SK-N-SH treated with all-trans-retinoic acid at 6 μM for 48 hours (cell line): ENCODE data around the gene VAPA.
A peak's percentile ranks its signal among the peaks of the same experiment; 100 is the strongest.

Experiments
- ATAC-seq: fragments of 200-7000 bp; cut with Tn5 transposase; 3 replicates; pipeline ENCODE4 v1.9.1; 2020; ENCODE audit warnings: mild to moderate bottlenecking, moderate library complexity
- ARNTL ChIP-seq: fragments of 450-650 bp; formaldehyde crosslinking; IDR thresholded peaks from 2 replicates; pipeline ENCODE4 v1.5.0; 2020; ENCODE audit warnings: low read depth, mild to moderate bottlenecking, moderate library complexity, borderline replicate concordance
- BACH2 ChIP-seq: fragments of 250-450 bp; sonication (Bioruptor Pico); IDR thresholded peaks from 2 replicates; pipeline ENCODE4 v1.9.0; 2021; ENCODE audit warnings: mild to moderate bottlenecking, borderline replicate concordance
- CSDC2 ChIP-seq: fragments of 250-450 bp; sonication (Bioruptor Pico); IDR thresholded peaks from 2 replicates; pipeline ENCODE4 v1.5.0; 2020; ENCODE audit warnings: mild to moderate bottlenecking, moderate library complexity
- ESRRG ChIP-seq: fragments of 250-450 bp; sonication (Bioruptor Pico); IDR thresholded peaks from 2 replicates; pipeline ENCODE4 v1.6.1; 2021; ENCODE audit warnings: mild to moderate bottlenecking
- GLIS3 ChIP-seq: fragments of 250-450 bp; sonication (Bioruptor Pico); IDR thresholded peaks from 2 replicates; pipeline ENCODE4 v1.5.0; 2020; ENCODE audit warnings: mild to moderate bottlenecking, moderate library complexity
- ISL1 ChIP-seq: fragments of 250-450 bp; sonication (Bioruptor Pico); IDR thresholded peaks from 2 replicates; pipeline ENCODE4 v2.1.2; 2022; ENCODE audit warnings: mild to moderate bottlenecking, moderate library complexity
- OSR1 ChIP-seq: fragments of 250-450 bp; sonication (Bioruptor Pico); IDR thresholded peaks from 2 replicates; pipeline ENCODE4 v1.8.0; 2022; ENCODE audit warnings: moderate library complexity, mild to moderate bottlenecking, inconsistent platforms
- PPARA ChIP-seq: fragments of 250-450 bp; sonication (Bioruptor Pico); IDR thresholded peaks from 2 replicates; pipeline ENCODE4 v1.5.0; 2020; ENCODE audit warnings: mild to moderate bottlenecking, borderline replicate concordance
- RARB ChIP-seq: fragments of 250-450 bp; sonication (Bioruptor Pico); IDR thresholded peaks from 2 replicates; pipeline ENCODE4 v1.8.0; 2021; ENCODE audit warnings: mild to moderate bottlenecking, moderate library complexity
- TCF4 ChIP-seq: fragments of 250-450 bp; sonication (Bioruptor Pico); IDR thresholded peaks from 2 replicates; pipeline ENCODE4 v1.8.0; 2021; ENCODE audit warnings: mild to moderate bottlenecking, moderate library complexity, borderline replicate concordance
- TOX ChIP-seq: fragments of 250-450 bp; sonication (Bioruptor Pico); IDR thresholded peaks from 2 replicates; pipeline ENCODE4 v1.8.0; 2021; ENCODE audit warnings: mild to moderate bottlenecking, moderate library complexity, borderline replicate concordance
- ZFP3 ChIP-seq: fragments of 250-450 bp; sonication (Bioruptor Pico); IDR thresholded peaks from 2 replicates; pipeline ENCODE4 v1.5.0; 2020; ENCODE audit warnings: mild to moderate bottlenecking, moderate library complexity
- ZNF565 ChIP-seq: fragments of 450-650 bp; formaldehyde crosslinking; conservative IDR thresholded peaks from 2 replicates; pipeline ENCODE4 v1.5.0; 2020; ENCODE audit warnings: low read depth, mild to moderate bottlenecking, moderate library complexity
- ZNF70 ChIP-seq: fragments of 450-650 bp; formaldehyde crosslinking; IDR thresholded peaks from 2 replicates; pipeline ENCODE4 v1.5.0; 2020; ENCODE audit warnings: mild to moderate bottlenecking, moderate library complexity
- ZNF8 ChIP-seq: fragments of 450-650 bp; formaldehyde crosslinking; IDR thresholded peaks from 2 replicates; pipeline ENCODE4 v1.5.0; 2020; ENCODE audit warnings: mild to moderate bottlenecking, moderate library complexity
- TF ChIP-seq, protein P1 (sequence below): fragments of 250-450 bp; sonication (Bioruptor Pico); IDR thresholded peaks from 2 replicates; pipeline ENCODE4 v1.5.0; 2020; ENCODE audit warnings: mild to moderate bottlenecking, moderate library complexity
- TF ChIP-seq, protein P2 (sequence below): fragments of 250-450 bp; sonication (Bioruptor Pico); IDR thresholded peaks from 2 replicates; pipeline ENCODE4 v1.8.0; 2020; ENCODE audit warnings: mild to moderate bottlenecking, moderate library complexity, borderline replicate concordance
- TF ChIP-seq, protein P3 (sequence below): fragments of 250-450 bp; sonication (Bioruptor Pico); IDR thresholded peaks from 2 replicates; pipeline ENCODE4 v1.8.0; 2021; ENCODE audit warnings: low read depth, mild to moderate bottlenecking, moderate library complexity, borderline replicate concordance
- TF ChIP-seq, protein P4 (sequence below): fragments of 250-450 bp; sonication (Bioruptor Pico); IDR thresholded peaks from 2 replicates; pipeline ENCODE4 v1.5.1; 2020; ENCODE audit warnings: low read depth, mild to moderate bottlenecking, moderate library complexity

The VAPA gene

DNA sequence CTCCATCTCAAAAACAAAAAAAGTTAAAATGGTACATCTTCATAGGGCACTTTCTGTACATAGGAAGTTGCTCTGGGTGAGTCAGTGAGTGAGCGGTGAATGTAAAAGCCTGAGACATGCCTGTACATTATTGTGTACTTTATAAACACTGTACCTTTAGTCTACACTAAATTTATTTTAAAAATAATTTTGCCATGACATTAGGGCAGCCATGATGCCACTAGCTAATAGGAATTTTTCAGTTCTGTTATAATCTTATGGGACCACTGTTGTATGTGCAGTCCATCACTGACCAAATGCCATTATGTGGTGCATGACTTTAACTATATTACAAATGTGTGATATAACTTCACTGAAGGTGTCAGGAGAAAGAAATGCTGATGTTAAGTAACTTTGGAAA, 39.1 kb upstream of the VAPA start (continued):
- TF ChIP-seq BACH2 (no peak), OSR1 (CRISPR knock-in tag) (no peak)

DNA sequence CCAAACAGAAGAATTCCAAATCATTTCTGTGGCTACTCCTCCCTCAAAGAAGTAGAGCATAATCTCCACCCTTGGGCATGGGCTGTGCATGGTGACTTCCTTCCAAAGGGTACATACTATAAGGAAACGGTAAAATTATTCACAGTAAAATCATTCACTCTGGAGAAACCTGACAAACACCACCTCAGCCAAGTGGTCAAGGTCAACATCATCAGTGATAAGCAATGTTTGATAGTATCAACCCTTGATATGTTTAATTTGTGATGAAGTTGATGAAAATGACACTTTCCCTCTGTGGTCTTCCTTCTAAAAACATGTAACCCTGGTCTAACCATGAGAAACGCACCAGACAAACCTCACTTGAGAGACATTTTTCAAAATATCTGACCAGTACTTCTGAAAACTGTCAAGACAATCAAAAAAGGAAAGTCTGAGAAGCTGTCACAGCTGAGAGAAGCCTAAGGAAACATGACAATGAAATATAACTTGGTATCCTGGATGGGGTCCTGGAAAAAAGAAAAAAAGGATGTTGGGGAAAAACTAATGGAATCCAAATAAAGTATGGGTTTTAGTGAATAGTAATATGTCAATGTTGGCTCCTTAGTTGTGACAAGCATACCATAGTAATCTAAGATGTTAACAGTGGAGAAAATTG, 37.5 kb upstream of the VAPA start:
- TF ChIP-seq ZNF8 (CRISPR knock-in tag) = no peak
- TF ChIP-seq CSDC2 (CRISPR knock-in tag) = no peak
- TF ChIP-seq ESRRG (CRISPR knock-in tag) = no peak
- no peak for TF ChIP-seq OSR1 (CRISPR knock-in tag)
- TF ChIP-seq GLIS3 (CRISPR knock-in tag) = no peak
- no peak for TF ChIP-seq TOX (CRISPR knock-in tag)
- TF ChIP-seq ARNTL = no peak
- TF ChIP-seq, protein P1, sequence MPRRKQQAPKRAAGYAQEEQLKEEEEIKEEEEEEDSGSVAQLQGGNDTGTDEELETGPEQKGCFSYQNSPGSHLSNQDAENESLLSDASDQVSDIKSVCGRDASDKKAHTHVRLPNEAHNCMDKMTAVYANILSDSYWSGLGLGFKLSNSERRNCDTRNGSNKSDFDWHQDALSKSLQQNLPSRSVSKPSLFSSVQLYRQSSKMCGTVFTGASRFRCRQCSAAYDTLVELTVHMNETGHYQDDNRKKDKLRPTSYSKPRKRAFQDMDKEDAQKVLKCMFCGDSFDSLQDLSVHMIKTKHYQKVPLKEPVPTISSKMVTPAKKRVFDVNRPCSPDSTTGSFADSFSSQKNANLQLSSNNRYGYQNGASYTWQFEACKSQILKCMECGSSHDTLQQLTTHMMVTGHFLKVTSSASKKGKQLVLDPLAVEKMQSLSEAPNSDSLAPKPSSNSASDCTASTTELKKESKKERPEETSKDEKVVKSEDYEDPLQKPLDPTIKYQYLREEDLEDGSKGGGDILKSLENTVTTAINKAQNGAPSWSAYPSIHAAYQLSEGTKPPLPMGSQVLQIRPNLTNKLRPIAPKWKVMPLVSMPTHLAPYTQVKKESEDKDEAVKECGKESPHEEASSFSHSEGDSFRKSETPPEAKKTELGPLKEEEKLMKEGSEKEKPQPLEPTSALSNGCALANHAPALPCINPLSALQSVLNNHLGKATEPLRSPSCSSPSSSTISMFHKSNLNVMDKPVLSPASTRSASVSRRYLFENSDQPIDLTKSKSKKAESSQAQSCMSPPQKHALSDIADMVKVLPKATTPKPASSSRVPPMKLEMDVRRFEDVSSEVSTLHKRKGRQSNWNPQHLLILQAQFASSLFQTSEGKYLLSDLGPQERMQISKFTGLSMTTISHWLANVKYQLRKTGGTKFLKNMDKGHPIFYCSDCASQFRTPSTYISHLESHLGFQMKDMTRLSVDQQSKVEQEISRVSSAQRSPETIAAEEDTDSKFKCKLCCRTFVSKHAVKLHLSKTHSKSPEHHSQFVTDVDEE = no peak
- TF ChIP-seq ZNF70 = no peak
- TF ChIP-seq ISL1 (CRISPR knock-in tag) = no peak
- TF ChIP-seq ZFP3 (CRISPR knock-in tag) = no peak
- TF ChIP-seq, protein P2, sequence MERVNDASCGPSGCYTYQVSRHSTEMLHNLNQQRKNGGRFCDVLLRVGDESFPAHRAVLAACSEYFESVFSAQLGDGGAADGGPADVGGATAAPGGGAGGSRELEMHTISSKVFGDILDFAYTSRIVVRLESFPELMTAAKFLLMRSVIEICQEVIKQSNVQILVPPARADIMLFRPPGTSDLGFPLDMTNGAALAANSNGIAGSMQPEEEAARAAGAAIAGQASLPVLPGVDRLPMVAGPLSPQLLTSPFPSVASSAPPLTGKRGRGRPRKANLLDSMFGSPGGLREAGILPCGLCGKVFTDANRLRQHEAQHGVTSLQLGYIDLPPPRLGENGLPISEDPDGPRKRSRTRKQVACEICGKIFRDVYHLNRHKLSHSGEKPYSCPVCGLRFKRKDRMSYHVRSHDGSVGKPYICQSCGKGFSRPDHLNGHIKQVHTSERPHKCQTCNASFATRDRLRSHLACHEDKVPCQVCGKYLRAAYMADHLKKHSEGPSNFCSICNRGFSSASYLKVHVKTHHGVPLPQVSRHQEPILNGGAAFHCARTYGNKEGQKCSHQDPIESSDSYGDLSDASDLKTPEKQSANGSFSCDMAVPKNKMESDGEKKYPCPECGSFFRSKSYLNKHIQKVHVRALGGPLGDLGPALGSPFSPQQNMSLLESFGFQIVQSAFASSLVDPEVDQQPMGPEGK = no peak
- no peak for TF ChIP-seq TCF4
- no peak for TF ChIP-seq RARB (CRISPR knock-in tag)
- no peak for TF ChIP-seq PPARA (CRISPR knock-in tag)
- TF ChIP-seq BACH2 = no peak
- no peak for ATAC-seq

GRCh38 chr18:9876867-9877654, 36.8 kb upstream of the VAPA start:
- peak; percentile 92 for ATAC-seq
- TF ChIP-seq ZNF8 (CRISPR knock-in tag) (no peak), TCF4 (peak; percentile 41; the same call in 1 of the 2 replicates)
- TF ChIP-seq, protein P3, sequence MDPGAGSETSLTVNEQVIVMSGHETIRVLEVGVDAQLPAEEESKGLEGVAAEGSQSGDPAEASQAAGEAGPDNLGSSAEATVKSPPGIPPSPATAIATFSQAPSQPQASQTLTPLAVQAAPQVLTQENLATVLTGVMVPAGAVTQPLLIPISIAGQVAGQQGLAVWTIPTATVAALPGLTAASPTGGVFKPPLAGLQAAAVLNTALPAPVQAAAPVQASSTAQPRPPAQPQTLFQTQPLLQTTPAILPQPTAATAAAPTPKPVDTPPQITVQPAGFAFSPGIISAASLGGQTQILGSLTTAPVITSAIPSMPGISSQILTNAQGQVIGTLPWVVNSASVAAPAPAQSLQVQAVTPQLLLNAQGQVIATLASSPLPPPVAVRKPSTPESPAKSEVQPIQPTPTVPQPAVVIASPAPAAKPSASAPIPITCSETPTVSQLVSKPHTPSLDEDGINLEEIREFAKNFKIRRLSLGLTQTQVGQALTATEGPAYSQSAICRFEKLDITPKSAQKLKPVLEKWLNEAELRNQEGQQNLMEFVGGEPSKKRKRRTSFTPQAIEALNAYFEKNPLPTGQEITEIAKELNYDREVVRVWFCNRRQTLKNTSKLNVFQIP (CRISPR knock-in tag) = no peak
- TF ChIP-seq, protein P2 = 0 out of 2 replicates have a peak, but pooled peaks have one; percentile 8
- TF ChIP-seq, all 23 proteins: peak for 2

DNA sequence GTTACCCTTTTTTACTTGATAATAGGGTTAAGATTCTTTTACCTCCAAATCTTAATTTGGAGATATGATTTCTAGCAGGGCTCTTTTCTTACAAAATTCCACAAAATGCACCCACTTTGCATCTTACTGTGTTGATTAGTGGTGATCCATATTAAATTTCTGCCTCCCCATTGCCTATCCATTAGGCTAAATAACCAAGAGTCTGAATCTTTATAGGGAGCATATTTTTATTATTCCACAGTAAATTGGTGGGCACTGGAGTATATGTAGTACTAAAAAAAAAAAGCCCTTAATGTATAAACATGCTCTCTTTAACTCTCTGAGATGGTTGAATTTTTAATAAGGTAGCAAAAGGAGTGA, 36.2 kb upstream of the VAPA start:
- no peak for TF ChIP-seq RARB (CRISPR knock-in tag)
- no peak for TF ChIP-seq ZNF565 (CRISPR knock-in tag)
- TF ChIP-seq GLIS3 (CRISPR knock-in tag) = no peak
- TF ChIP-seq ARNTL = no peak
- no peak for TF ChIP-seq TCF4
- TF ChIP-seq, protein P4, sequence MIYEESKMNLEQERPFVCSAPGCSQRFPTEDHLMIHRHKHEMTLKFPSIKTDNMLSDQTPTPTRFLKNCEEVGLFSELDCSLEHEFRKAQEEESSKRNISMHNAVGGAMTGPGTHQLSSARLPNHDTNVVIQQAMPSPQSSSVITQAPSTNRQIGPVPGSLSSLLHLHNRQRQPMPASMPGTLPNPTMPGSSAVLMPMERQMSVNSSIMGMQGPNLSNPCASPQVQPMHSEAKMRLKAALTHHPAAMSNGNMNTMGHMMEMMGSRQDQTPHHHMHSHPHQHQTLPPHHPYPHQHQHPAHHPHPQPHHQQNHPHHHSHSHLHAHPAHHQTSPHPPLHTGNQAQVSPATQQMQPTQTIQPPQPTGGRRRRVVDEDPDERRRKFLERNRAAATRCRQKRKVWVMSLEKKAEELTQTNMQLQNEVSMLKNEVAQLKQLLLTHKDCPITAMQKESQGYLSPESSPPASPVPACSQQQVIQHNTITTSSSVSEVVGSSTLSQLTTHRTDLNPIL (CRISPR knock-in tag) = no peak
- TF ChIP-seq ZNF70 = no peak

More for the DNA sequence above, 36.2 kb upstream of the VAPA start:
- ATAC-seq = no peak
